Ovary (tissue), 9 donors: ENCODE measurements around the gene DTWD1. TPM values are rescaled to one million over a fixed set of nuclear protein-coding genes. Genes with fewer than 3 reads are reported as not detected.

ENCODE experiments used
- DNase-seq, 5 donors: peaks; one replicate each; pipeline ENCODE4 v3.0.0-alpha.2; 2019 to 2020
- H3K27ac ChIP-seq, 2 donors: fragments of 200-600 bp; one replicate each; pipeline versions ENCODE4 v1.5.1 to v1.8.0; 2019 to 2022
- H3K27me3 ChIP-seq: fragments of 200-600 bp; one replicate; pipeline ENCODE4 v1.8.0; 2022
- H3K36me3 ChIP-seq: fragments of 200-600 bp; sonication (generic); one replicate; pipeline ENCODE4 v1.5.1; 2019
- H3K4me1 ChIP-seq: one replicate; pipeline ENCODE4 v1.8.1; 2013; ENCODE audit warnings: mild to moderate bottlenecking, moderate library complexity; ENCODE audit not compliant: insufficient read depth
- H3K4me3 ChIP-seq: fragments of 200-600 bp; sonication (generic); one replicate; pipeline ENCODE4 v1.5.1; 2017
- H3K9me3 ChIP-seq, 2 donors: fragments of 200-600 bp in 1 of 2; sonication (generic) in 1 of 2; one replicate each; pipeline versions ENCODE4 v1.5.1 to v1.8.1; 2013 to 2019; ENCODE audit warnings: mild to moderate bottlenecking in 1 of 2, moderate library complexity in 1 of 2
- CTCF ChIP-seq, 3 donors: fragments of 450-650 bp in 2 of 3; fragments of 200-600 bp in 1 of 3; IDR thresholded peaks; one replicate each; pipeline versions ENCODE4 v1.5.1 to v1.8.0; 2016 to 2022; ENCODE audit warnings: antibody characterized with exemption in 3 of 3, mild to moderate bottlenecking in 1 of 3
- EP300 ChIP-seq: sonication (generic); formaldehyde crosslinking; IDR thresholded peaks from one replicate; pipeline ENCODE4 v1.6.1; 2017; ENCODE audit warnings: antibody characterized with exemption
- POLR2A ChIP-seq: fragments of 450-650 bp; IDR thresholded peaks from one replicate; pipeline ENCODE4 v1.6.1; 2017; ENCODE audit warnings: antibody characterized with exemption, mild to moderate bottlenecking, moderate library complexity
- WGBS, 3 donors: extraction: QIAGEN DNeasy Blood & Tissue Kit in 1 of 3; methylation state at CpG; one replicate each; pipeline versions ENCODE4 v1.1.5 to v1.1.7; 2013 to 2017; 5-methylcytosine and 5-hydroxymethylcytosine counted together
- intact Hi-C, 4 donors: fragments of 100-400 bp; cut with DNase I; formaldehyde crosslinking; loops; one replicate each; pipeline versions ENCODE4 v1.11.0 to v1.15.1; 2022 to 2023
- polyA plus RNA-seq, 2 donors: library from polyadenylated mRNA; stranded (reverse); fragments of 200-250 nt in 1 of 2; fragments of 350-450 nt in 1 of 2; fragmentation: Illumina TruSeq in 1 of 2; extraction: RNeasy Lipid Tissue Mini Kit (QIAGEN cat#74804) in 1 of 2; gene quantifications; one replicate each; pipeline ENCODE4 v1.2.3, GENCODE V29; 2013 to 2014
- total RNA-seq, 7 donors: library from RNA; depleted of rRNA in 2 of 7; stranded (reverse); fragments of >200 nt in 2 of 7; fragmentation: NEBNext Ultra II Directional in 3 of 7; extraction: Animal tissue kit (Norgen Biotek cat#: 25700) in 3 of 7; gene quantifications; one replicate each; pipeline versions ENCODE4 v1.1.0 to v1.2.4, GENCODE V29; 2016 to 2023
- donor health status: DM: no; HTN: no; CAD: no; lungs with moderate emphysema.
- donor health status: DM: no; HTN: no; CAD: no.
- donor health status: Bipolar disorder and iron deficiency.
- donor health status: DM: yes; HTN: yes; CAD: no.
- donor health status: DM: no; HTN: no; CAD: no.
- donor health status: DM: yes; HTN: yes; CAD: no.

Gene DTWD1
- total and polyA plus RNA-seq, 9 donors, result 18.5 to 55.9 (median 40.1) TPM

GRCh38 chr15:49675041-49675440 lies 54.2 kb downstream of the DTWD1 start:
- Histone ChIP-seq H3K4me1 (peaks cover 4% of the 10 kb centered on the region), H3K36me3 (no peaks in the 10 kb centered on the region), H3K4me3 (no peak overlapping the region), H3K27me3 (no peaks in the 10 kb centered on the region), H3K9me3 (no peaks in the 10 kb centered on the region), H3K27ac (peak overlapping the region in 1 of 2 donors; percentile 18)
- no peak for DNase-seq
- TF ChIP-seq EP300, result no peak
- TF ChIP-seq CTCF (IDR thresholded peaks at IDR 0.05), result no peak
- no peak for TF ChIP-seq POLR2A
- intact Hi-C loops, result no loop called here

- no peak for DNase-seq
- no peaks in the 10 kb centered on the region for H3K36me3 ChIP-seq
- H3K27ac ChIP-seq, result no peak overlapping the region
- H3K4me1 ChIP-seq, result peaks cover 4% of the 10 kb centered on the region
- H3K9me3 ChIP-seq, result no peaks in the 10 kb centered on the region
- H3K27me3 ChIP-seq, result no peaks in the 10 kb centered on the region
- TF ChIP-seq EP300 (no peak), POLR2A (no peak), CTCF (IDR thresholded peaks at IDR 0.05) (no peak)
- intact Hi-C loops, result no loop called here
- no peak overlapping the region for H3K4me3 ChIP-seq
- 13 to 39% (median 23%) methylated on average over 4 of the region's 4 CpGs for WGBS, 3 donors
Observed at GRCh38 chr15:49678655-49679054, 57.8 kb downstream of the DTWD1 start.

GRCh38 chr15:49686599-49686998 lies 65.8 kb downstream of the DTWD1 start:
- DNase-seq, result no peak
- H3K4me3 ChIP-seq, result no peak overlapping the region
- no peaks in the 10 kb centered on the region for H3K4me1 ChIP-seq
- WGBS, 3 donors, result 56 to 87% (median 86%) methylated on average over 1 of the region's 1 CpG
- no peaks in the 10 kb centered on the region for H3K27me3 ChIP-seq
- intact Hi-C loops, result no loop called here
- no peak overlapping the region for H3K27ac ChIP-seq
- TF ChIP-seq CTCF (IDR thresholded peaks at IDR 0.05), result no peak
- no peak for TF ChIP-seq EP300
- no peak for TF ChIP-seq POLR2A
- H3K9me3 ChIP-seq, result no peaks in the 10 kb centered on the region
- no peaks in the 10 kb centered on the region for H3K36me3 ChIP-seq

GRCh38 chr15:49688135-49688790 lies 67.4 kb downstream of the DTWD1 start:
- DNase-seq, result no peak

GRCh38 chr15:49692514-49693090 lies 71.8 kb downstream of the DTWD1 start:
- DNase-seq, result no peak
- H3K4me3 ChIP-seq, result no peak overlapping the region
- H3K4me1 ChIP-seq, result no peaks in the 10 kb centered on the region
- no peak for TF ChIP-seq EP300
- no peak for TF ChIP-seq CTCF (IDR thresholded peaks at IDR 0.05)
- TF ChIP-seq POLR2A, result no peak
- no peak overlapping the region for H3K27ac ChIP-seq
- H3K36me3 ChIP-seq, result no peaks in the 10 kb centered on the region
- intact Hi-C loops, result no loop called here
- no peaks in the 10 kb centered on the region for H3K9me3 ChIP-seq
- H3K27me3 ChIP-seq, result no peaks in the 10 kb centered on the region
- WGBS, 3 donors, result 61 to 82% (median 79%) methylated on average over 2 of the region's 2 CpGs

More at GRCh38 chr15:49688135-49688790, 67.4 kb downstream of the DTWD1 start:
- no peaks in the 10 kb centered on the region for H3K9me3 ChIP-seq
- no peak for TF ChIP-seq POLR2A
- no peak overlapping the region for H3K27ac ChIP-seq
- intact Hi-C loops, result no loop called here
- H3K36me3 ChIP-seq, result no peaks in the 10 kb centered on the region
- WGBS, 3 donors, result 61 to 70% (median 68%) methylated on average over 3 of the region's 3 CpGs
- H3K4me1 ChIP-seq, result no peaks in the 10 kb centered on the region
- no peaks in the 10 kb centered on the region for H3K27me3 ChIP-seq
- H3K4me3 ChIP-seq, result no peak overlapping the region
